CD14-positive monocyte (primary cell): ENCODE measurements around the gene TBX18. TPM values are rescaled to one million over a fixed set of nuclear protein-coding genes. Genes with fewer than 3 reads are reported as not detected.

Experiments used
- DNase-seq, 3 donors: peaks; one replicate each; pipeline ENCODE4 v3.0.0-alpha.2; 2011 to 2022
- H2AFZ ChIP-seq: 2 replicates; pipeline ENCODE4 v1.6.0; 2012; ENCODE audit warnings: mild to moderate bottlenecking, low read depth, low read length, inconsistent platforms; ENCODE audit not compliant: insufficient read depth, poor library complexity, severe bottlenecking
- H3K27ac ChIP-seq, 2 donors: 1 replicate in 1 of 2; 2 replicates in 1 of 2; pipeline ENCODE4 v1.5.1; 2012 to 2013; ENCODE audit warnings: low read length in 2 of 2, control low read depth in 1 of 2, inconsistent platforms in 1 of 2, low read depth in 1 of 2, mild to moderate bottlenecking in 1 of 2
- H3K27me3 ChIP-seq, 2 donors: one replicate each; pipeline versions ENCODE4 v1.6.0 to v1.6.1; 2011 to 2013; ENCODE audit warnings: low read length in 2 of 2; ENCODE audit not compliant: control insufficient read depth in 2 of 2, insufficient read depth in 2 of 2
- H3K36me3 ChIP-seq, 2 donors: replicated peaks in 1 of 2; 1 replicate in 1 of 2; 2 replicates in 1 of 2; pipeline versions ENCODE4 v1.5.1 to v1.6.1; 2012 to 2013; ENCODE audit warnings: low read length in 2 of 2, control low read depth in 1 of 2, inconsistent platforms in 1 of 2, mild to moderate bottlenecking in 1 of 2; ENCODE audit not compliant: insufficient read depth in 2 of 2, control insufficient read depth in 1 of 2
- H3K4me1 ChIP-seq, 2 donors: 1 replicate in 1 of 2; 2 replicates in 1 of 2; pipeline versions ENCODE4 v1.5.1 to v1.6.1; 2012 to 2013; ENCODE audit warnings: low read length in 2 of 2, control low read depth in 1 of 2, inconsistent platforms in 1 of 2, mild to moderate bottlenecking in 1 of 2, moderate library complexity in 1 of 2; ENCODE audit not compliant: insufficient read depth in 2 of 2, control insufficient read depth in 1 of 2
- H3K4me2 ChIP-seq: replicated peaks from 2 replicates; pipeline ENCODE3; 2012; ENCODE audit warnings: low read length, moderate library complexity, mild to moderate bottlenecking; ENCODE audit not compliant: poor library complexity, severe bottlenecking; ENCODE audit errors: extremely low read depth
- H3K4me3 ChIP-seq, 3 experiments: fragments of 200-600 bp in 1 of 3; sonication (generic) in 1 of 3; replicated peaks in 1 of 3; 1 replicate in 2 of 3; 2 replicates in 1 of 3; pipeline ENCODE4 v1.5.1; 2011 to 2013; ENCODE audit warnings: low read length in 3 of 3, mild to moderate bottlenecking in 3 of 3, control low read depth in 2 of 3, low read depth in 2 of 3, inconsistent platforms in 1 of 3, moderate library complexity in 1 of 3
- H3K79me2 ChIP-seq: 2 replicates; pipeline ENCODE4 v1.6.0; 2012; ENCODE audit warnings: mild to moderate bottlenecking, control low read depth, inconsistent platforms, low read length, moderate library complexity; ENCODE audit not compliant: insufficient read depth
- H3K9ac ChIP-seq: 2 replicates; pipeline ENCODE4 v1.6.0; 2017; ENCODE audit warnings: low read length, mild to moderate bottlenecking; ENCODE audit not compliant: insufficient read depth, poor library complexity, severe bottlenecking
- H3K9me3 ChIP-seq, 2 donors: replicated peaks in 1 of 2; 1 replicate in 1 of 2; 2 replicates in 1 of 2; pipeline versions ENCODE4 v1.5.1 to v1.6.1; 2012 to 2013; ENCODE audit warnings: low read length in 2 of 2, control low read depth in 1 of 2; ENCODE audit not compliant: control insufficient read depth in 1 of 2, insufficient read depth in 1 of 2
- H4K20me1 ChIP-seq: 2 replicates; pipeline ENCODE4 v1.6.0; 2012; ENCODE audit warnings: mild to moderate bottlenecking, low read length, control low read depth, moderate library complexity; ENCODE audit not compliant: insufficient read depth
- H3K27ac Mint-ChIP-seq, 7 donors: one replicate each; pipeline ENCODE4 v1.8.0; 2020; ENCODE audit warnings: mild to moderate bottlenecking in 7 of 7, mixed read lengths in 7 of 7, moderate library complexity in 6 of 7, inconsistent platforms in 2 of 7
- H3K27me3 Mint-ChIP-seq, 3 donors: one replicate each; pipeline ENCODE4 v1.8.0; 2021 to 2022; ENCODE audit warnings: low read depth in 3 of 3, mild to moderate bottlenecking in 3 of 3, mixed read lengths in 3 of 3, moderate library complexity in 3 of 3, inconsistent platforms in 1 of 3
- H3K36me3 Mint-ChIP-seq, 2 donors: one replicate each; pipeline ENCODE4 v1.8.0; 2020; ENCODE audit warnings: mixed read lengths in 2 of 2, inconsistent platforms in 1 of 2, mild to moderate bottlenecking in 1 of 2
- H3K4me1 Mint-ChIP-seq: one replicate; pipeline ENCODE4 v1.8.0; 2020; ENCODE audit warnings: mild to moderate bottlenecking, mixed read lengths
- H3K4me3 Mint-ChIP-seq, 2 donors: one replicate each; pipeline ENCODE4 v1.8.0; 2020; ENCODE audit warnings: mild to moderate bottlenecking in 2 of 2, mixed read lengths in 2 of 2, moderate library complexity in 1 of 2
- H3K9me3 Mint-ChIP-seq, 7 donors: one replicate each; pipeline ENCODE4 v1.8.0; 2020 to 2022; ENCODE audit warnings: mixed read lengths in 7 of 7, mild to moderate bottlenecking in 6 of 7, moderate library complexity in 6 of 7, inconsistent platforms in 2 of 7
- WGBS: methylation state at CpG from one replicate; pipeline ENCODE4 v1.1.5; 2013; ENCODE audit warnings: missing lambda C conversion rate; ENCODE audit not compliant: insufficient coverage; 5-methylcytosine and 5-hydroxymethylcytosine counted together
- intact Hi-C, 2 donors: fragments of 100-400 bp; cut with micrococcal nuclease; formaldehyde crosslinking; loops; one replicate each; pipeline versions ENCODE4 v1.15.0 to v1.15.1; 2023
- polyA plus RNA-seq, 3 donors: library from polyadenylated mRNA; depleted of rRNA in 1 of 3; unstranded in 2 of 3; stranded (reverse) in 1 of 3; fragments of 300-500 nt in 2 of 3; fragments of >200 nt in 1 of 3; fragmentation: Illumina TruSeq in 2 of 3; gene quantifications; 1 replicate in 2 of 3; 2 replicates in 1 of 3; pipeline ENCODE4 v1.2.3, GENCODE V29; 2012 to 2021
- TF ChIP-seq, protein P1 (sequence below): fragments of 200-600 bp; IDR thresholded peaks from one replicate; pipeline ENCODE4 v1.8.0; 2022; ENCODE audit warnings: antibody characterized with exemption, mild to moderate bottlenecking

The TBX18 gene
- polyA plus RNA-seq, 3 donors = 0.01 TPM; not detected in 2

DNA sequence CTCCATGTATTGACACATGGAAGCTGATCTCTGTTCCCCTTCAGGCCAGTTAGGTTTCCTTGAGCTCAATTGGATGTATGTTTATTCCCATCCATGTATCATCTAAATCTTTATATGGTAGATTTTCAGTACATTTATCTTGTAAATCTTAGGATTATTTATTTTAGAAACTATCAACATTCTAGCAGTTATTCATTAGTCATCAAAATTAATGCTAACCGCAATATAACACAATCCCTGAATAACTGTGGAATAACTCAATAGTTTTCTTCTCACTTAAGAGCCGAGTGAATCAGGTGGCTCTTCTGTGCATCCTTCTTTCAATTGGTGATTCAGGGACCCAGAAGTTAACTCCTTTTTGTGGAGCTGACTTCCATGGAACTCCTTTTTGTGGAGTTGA, 15.5 kb upstream of the TBX18 start:
- TF ChIP-seq, protein P1, sequence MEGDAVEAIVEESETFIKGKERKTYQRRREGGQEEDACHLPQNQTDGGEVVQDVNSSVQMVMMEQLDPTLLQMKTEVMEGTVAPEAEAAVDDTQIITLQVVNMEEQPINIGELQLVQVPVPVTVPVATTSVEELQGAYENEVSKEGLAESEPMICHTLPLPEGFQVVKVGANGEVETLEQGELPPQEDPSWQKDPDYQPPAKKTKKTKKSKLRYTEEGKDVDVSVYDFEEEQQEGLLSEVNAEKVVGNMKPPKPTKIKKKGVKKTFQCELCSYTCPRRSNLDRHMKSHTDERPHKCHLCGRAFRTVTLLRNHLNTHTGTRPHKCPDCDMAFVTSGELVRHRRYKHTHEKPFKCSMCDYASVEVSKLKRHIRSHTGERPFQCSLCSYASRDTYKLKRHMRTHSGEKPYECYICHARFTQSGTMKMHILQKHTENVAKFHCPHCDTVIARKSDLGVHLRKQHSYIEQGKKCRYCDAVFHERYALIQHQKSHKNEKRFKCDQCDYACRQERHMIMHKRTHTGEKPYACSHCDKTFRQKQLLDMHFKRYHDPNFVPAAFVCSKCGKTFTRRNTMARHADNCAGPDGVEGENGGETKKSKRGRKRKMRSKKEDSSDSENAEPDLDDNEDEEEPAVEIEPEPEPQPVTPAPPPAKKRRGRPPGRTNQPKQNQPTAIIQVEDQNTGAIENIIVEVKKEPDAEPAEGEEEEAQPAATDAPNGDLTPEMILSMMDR = no peak
- Histone ChIP-seq H2AFZ (no peak overlapping the region), H4K20me1 (no peaks in the 10 kb centered on the region), H3K9me3 (peaks cover 0 to 3% of the 10 kb centered on the region in 2 donors), H3K27me3 (peaks cover 30 to 34% of the 10 kb centered on the region in 2 donors), H3K4me2 (no peak overlapping the region), H3K4me3 (no peak overlapping the region), H3K9ac (no peak overlapping the region), H3K27ac (no peak overlapping the region), H3K36me3 (no peaks in the 10 kb centered on the region), H3K4me1 (no peaks in the 10 kb centered on the region), H3K79me2 (no peaks in the 10 kb centered on the region)
- Mint-ChIP-seq H3K4me1 (no peaks in the 10 kb centered on the region), H3K36me3 (no peaks in the 10 kb centered on the region), H3K27ac (no peak overlapping the region), H3K9me3 (peaks cover 0 to 6% (median 2%) of the 10 kb centered on the region in 7 donors), H3K27me3 (peaks cover 21 to 40% (median 27%) of the 10 kb centered on the region in 3 donors), H3K4me3 (no peak overlapping the region)
- DNase-seq = no peak
- 81% methylated on average over 2 of the region's 2 CpGs for WGBS
- intact Hi-C loops = no loop called here

DNA sequence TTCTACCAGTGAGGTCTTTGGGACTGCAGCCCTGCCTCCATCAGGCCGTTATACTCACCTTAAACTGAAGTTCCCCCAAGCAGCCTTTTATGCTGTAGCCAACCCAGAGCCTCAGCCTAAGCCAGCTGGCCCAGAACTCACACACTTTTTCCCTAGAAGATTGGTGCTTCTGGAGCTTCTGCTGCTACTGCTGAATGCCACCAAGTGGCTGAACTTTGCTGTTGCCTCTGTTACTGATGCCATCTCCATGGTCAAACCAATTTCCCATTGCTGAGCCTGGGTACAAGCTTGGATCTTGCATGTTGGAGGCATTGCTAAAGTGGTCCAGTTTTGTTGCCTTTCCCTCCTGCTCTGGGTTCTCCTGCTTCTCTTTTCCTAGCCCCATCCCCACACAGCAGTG, 15.0 kb upstream of the TBX18 start:
- H3K27me3 ChIP-seq = peaks cover 33 to 38% of the 10 kb centered on the region in 2 donors
- H3K4me3 Mint-ChIP-seq = no peak overlapping the region
- H3K27ac ChIP-seq = no peak overlapping the region
- H3K79me2 ChIP-seq = no peaks in the 10 kb centered on the region
- intact Hi-C loops = no loop called here
- H3K27me3 Mint-ChIP-seq = peaks cover 26 to 46% (median 30%) of the 10 kb centered on the region in 3 donors
- no peak for DNase-seq
- no peaks in the 10 kb centered on the region for H3K36me3 Mint-ChIP-seq
- TF ChIP-seq, protein P1 = no peak
- H3K27ac Mint-ChIP-seq = no peak overlapping the region
- H3K9ac ChIP-seq = no peak overlapping the region
- peaks cover 0 to 7% (median 2%) of the 10 kb centered on the region in 7 donors for H3K9me3 Mint-ChIP-seq
- no CpG with 5 or more reads among the region's 1 CpG for WGBS
- peaks cover 0 to 8% of the 10 kb centered on the region in 2 donors for H3K9me3 ChIP-seq
- no peak overlapping the region for H3K4me3 ChIP-seq
- H3K4me1 ChIP-seq = no peaks in the 10 kb centered on the region
- H3K4me1 Mint-ChIP-seq = no peaks in the 10 kb centered on the region
- no peaks in the 10 kb centered on the region for H3K36me3 ChIP-seq
- no peak overlapping the region for H3K4me2 ChIP-seq
- H2AFZ ChIP-seq = no peak overlapping the region
- H4K20me1 ChIP-seq = no peaks in the 10 kb centered on the region
